Progenitor cell of endocrine pancreas (in vitro differentiated cells): ENCODE measurements around the gene SFXN5. TPM values are rescaled to one million over a fixed set of nuclear protein-coding genes. Genes with fewer than 3 reads are reported as not detected.

ENCODE experiments used
- DNase-seq: peaks from one replicate; pipeline ENCODE4 v3.0.0; 2021; ENCODE audit warnings: low spot score; ENCODE audit not compliant: unreplicated experiment
- H3K27ac Mint-ChIP-seq: 2 replicates; pipeline ENCODE4 v1.8.0; 2021; ENCODE audit warnings: mild to moderate bottlenecking, moderate library complexity, mixed read lengths
- H3K27me3 Mint-ChIP-seq: 2 replicates; pipeline ENCODE4 v1.8.0; 2021; ENCODE audit warnings: mixed read lengths
- H3K36me3 Mint-ChIP-seq: 2 replicates; pipeline ENCODE4 v1.8.0; 2022; ENCODE audit warnings: mixed read lengths; ENCODE audit not compliant: insufficient read depth
- H3K4me1 Mint-ChIP-seq: 2 replicates; pipeline ENCODE4 v1.8.0; 2021; ENCODE audit warnings: low read depth, mixed read lengths
- H3K4me3 Mint-ChIP-seq: 2 replicates; pipeline ENCODE4 v1.8.0; 2021; ENCODE audit warnings: low read depth, mild to moderate bottlenecking, moderate library complexity, mixed read lengths
- H3K9me3 Mint-ChIP-seq: 2 replicates; pipeline ENCODE4 v1.8.0; 2021; ENCODE audit warnings: low read depth, mixed read lengths
- CTCF ChIP-seq: fragments of 200-600 bp; sonication (generic); IDR thresholded peaks from one replicate; pipeline ENCODE4 v1.5.0; 2021; ENCODE audit warnings: antibody characterized with exemption, mild to moderate bottlenecking; ENCODE audit not compliant: unreplicated experiment
- total RNA-seq: library from RNA; stranded (reverse); gene quantifications from 2 replicates; pipeline ENCODE4 v1.2.1, GENCODE V29; 2021

Gene SFXN5
- total RNA-seq, 1 donor from 2014 or later = 33.1 TPM

- Mint-ChIP-seq H3K27me3 (no peaks in the 10 kb centered on the region), H3K27ac (no peak overlapping the region), H3K9me3 (no peaks in the 10 kb centered on the region), H3K4me1 (peaks cover 26% of the 10 kb centered on the region), H3K4me3 (no peak overlapping the region), H3K36me3 (peaks cover 3% of the 10 kb centered on the region)
- TF ChIP-seq CTCF = no peak
- DNase-seq = no peak
Observed at GRCh38 chr2:72952961-72953360, 118.6 kb downstream of the SFXN5 start.

GRCh38 chr2:72952110-72952823, 119.2 kb downstream of the SFXN5 start:
- Mint-ChIP-seq H3K27ac (peak overlapping the region; percentile 63), H3K36me3 (peaks cover 3% of the 10 kb centered on the region), H3K27me3 (no peaks in the 10 kb centered on the region), H3K4me3 (no peak overlapping the region), H3K4me1 (peaks cover 26% of the 10 kb centered on the region), H3K9me3 (no peaks in the 10 kb centered on the region)
- no peak for DNase-seq
- TF ChIP-seq CTCF = no peak

GRCh38 chr2:72951303-72952095, 120.0 kb downstream of the SFXN5 start:
- Mint-ChIP-seq H3K27me3 (no peaks in the 10 kb centered on the region), H3K9me3 (no peaks in the 10 kb centered on the region), H3K27ac (peak overlapping the region; percentile 59), H3K4me1 (peaks cover 22% of the 10 kb centered on the region), H3K36me3 (no peaks in the 10 kb centered on the region), H3K4me3 (no peak overlapping the region)
- TF ChIP-seq CTCF = no peak
- no peak for DNase-seq

- H3K4me3 Mint-ChIP-seq = no peak overlapping the region
- peaks cover 21% of the 10 kb centered on the region for H3K4me1 Mint-ChIP-seq
- no peak for TF ChIP-seq CTCF
- no peaks in the 10 kb centered on the region for H3K9me3 Mint-ChIP-seq
- H3K36me3 Mint-ChIP-seq = no peaks in the 10 kb centered on the region
- DNase-seq = no peak
- H3K27ac Mint-ChIP-seq = no peak overlapping the region
- no peaks in the 10 kb centered on the region for H3K27me3 Mint-ChIP-seq
Observed at GRCh38 chr2:72950558-72951255, 120.8 kb downstream of the SFXN5 start.

GRCh38 chr2:72949642-72950041, 121.9 kb downstream of the SFXN5 start:
- DNase-seq = no peak
- H3K4me3 Mint-ChIP-seq = no peak overlapping the region
- H3K27ac Mint-ChIP-seq = no peak overlapping the region
- no peaks in the 10 kb centered on the region for H3K9me3 Mint-ChIP-seq
- H3K4me1 Mint-ChIP-seq = peaks cover 14% of the 10 kb centered on the region
- TF ChIP-seq CTCF = no peak
- no peaks in the 10 kb centered on the region for H3K27me3 Mint-ChIP-seq
- H3K36me3 Mint-ChIP-seq = no peaks in the 10 kb centered on the region
